ENCODE data around the gene STUM. TPM values are rescaled to one million over a fixed set of nuclear protein-coding genes. Genes with fewer than 3 reads are reported as not detected.

The STUM gene
- total RNA-seq, 2 donors from 2014 or later, result 1.3 to 1.6 TPM

DNA sequence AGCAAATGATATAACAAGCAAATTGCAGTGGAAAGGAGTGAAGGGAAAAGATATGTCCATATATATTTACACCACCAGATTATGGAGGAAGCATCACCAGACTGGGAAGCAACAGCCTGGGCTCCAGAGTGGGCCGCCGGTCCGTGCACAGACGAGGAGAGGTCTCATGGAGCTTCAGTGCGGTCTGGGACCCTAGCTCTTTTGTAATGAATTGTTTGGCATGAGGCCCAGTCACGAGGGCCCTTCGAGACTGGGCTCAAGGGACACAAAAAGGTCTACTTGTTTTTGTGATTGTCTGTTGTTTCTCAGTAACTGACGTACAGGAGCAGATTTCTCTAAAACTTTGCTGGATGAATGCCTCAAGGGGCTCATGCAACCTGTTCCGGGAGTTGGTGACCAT lies 12.9 kb upstream of the STUM start:
- Histone ChIP-seq H3K9me3 (no peaks in the 10 kb centered on the region), H3K27ac (no peak overlapping the region), H3K4me3 (no peak overlapping the region), H3K27me3 (no peaks in the 10 kb centered on the region), H3K4me1 (peaks cover 16% of the 10 kb centered on the region), H3K36me3 (replicated peaks in 1 of 2; ENCODE audit: insufficient read depth in 1 of 2, low read depth in 2 of 2) (no peaks in the 10 kb centered on the region)
- DNase-seq, result no peak
- WGBS, 2 donors, result 80 to 84% methylated on average over 9 of the region's 9 CpGs
- TF ChIP-seq, protein P1, sequence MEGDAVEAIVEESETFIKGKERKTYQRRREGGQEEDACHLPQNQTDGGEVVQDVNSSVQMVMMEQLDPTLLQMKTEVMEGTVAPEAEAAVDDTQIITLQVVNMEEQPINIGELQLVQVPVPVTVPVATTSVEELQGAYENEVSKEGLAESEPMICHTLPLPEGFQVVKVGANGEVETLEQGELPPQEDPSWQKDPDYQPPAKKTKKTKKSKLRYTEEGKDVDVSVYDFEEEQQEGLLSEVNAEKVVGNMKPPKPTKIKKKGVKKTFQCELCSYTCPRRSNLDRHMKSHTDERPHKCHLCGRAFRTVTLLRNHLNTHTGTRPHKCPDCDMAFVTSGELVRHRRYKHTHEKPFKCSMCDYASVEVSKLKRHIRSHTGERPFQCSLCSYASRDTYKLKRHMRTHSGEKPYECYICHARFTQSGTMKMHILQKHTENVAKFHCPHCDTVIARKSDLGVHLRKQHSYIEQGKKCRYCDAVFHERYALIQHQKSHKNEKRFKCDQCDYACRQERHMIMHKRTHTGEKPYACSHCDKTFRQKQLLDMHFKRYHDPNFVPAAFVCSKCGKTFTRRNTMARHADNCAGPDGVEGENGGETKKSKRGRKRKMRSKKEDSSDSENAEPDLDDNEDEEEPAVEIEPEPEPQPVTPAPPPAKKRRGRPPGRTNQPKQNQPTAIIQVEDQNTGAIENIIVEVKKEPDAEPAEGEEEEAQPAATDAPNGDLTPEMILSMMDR (IDR thresholded peaks at IDR 0.05), result no peak
- TF ChIP-seq POLR2A (IDR thresholded peaks at IDR 0.05), result no peak
- intact Hi-C loops (cut with DNase I), result no loop called here
- ATAC-seq, result no peak

DNA sequence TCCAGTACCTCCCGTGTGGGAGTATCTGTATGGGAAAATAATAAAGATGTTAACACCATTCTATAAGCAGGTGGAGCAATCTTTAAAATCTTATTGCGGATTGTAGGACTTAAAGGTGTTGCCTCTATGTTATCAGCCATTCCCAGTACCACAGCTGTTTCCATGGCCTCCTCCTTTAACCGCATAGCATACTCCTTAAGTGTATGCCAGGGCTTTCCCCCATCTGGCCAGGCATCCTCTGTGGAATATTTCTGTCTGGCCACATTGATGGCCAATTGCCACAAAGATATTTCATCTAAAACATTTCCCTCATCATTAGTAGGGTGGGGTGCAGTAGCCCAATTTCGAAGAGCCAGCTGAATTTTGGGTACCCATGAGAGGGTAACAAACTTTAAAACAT lies 7.3 kb upstream of the STUM start:
- no peak overlapping the region for H3K4me3 ChIP-seq
- 89 to 93% methylated on average over 4 of the region's 4 CpGs for WGBS, 2 donors

DNA sequence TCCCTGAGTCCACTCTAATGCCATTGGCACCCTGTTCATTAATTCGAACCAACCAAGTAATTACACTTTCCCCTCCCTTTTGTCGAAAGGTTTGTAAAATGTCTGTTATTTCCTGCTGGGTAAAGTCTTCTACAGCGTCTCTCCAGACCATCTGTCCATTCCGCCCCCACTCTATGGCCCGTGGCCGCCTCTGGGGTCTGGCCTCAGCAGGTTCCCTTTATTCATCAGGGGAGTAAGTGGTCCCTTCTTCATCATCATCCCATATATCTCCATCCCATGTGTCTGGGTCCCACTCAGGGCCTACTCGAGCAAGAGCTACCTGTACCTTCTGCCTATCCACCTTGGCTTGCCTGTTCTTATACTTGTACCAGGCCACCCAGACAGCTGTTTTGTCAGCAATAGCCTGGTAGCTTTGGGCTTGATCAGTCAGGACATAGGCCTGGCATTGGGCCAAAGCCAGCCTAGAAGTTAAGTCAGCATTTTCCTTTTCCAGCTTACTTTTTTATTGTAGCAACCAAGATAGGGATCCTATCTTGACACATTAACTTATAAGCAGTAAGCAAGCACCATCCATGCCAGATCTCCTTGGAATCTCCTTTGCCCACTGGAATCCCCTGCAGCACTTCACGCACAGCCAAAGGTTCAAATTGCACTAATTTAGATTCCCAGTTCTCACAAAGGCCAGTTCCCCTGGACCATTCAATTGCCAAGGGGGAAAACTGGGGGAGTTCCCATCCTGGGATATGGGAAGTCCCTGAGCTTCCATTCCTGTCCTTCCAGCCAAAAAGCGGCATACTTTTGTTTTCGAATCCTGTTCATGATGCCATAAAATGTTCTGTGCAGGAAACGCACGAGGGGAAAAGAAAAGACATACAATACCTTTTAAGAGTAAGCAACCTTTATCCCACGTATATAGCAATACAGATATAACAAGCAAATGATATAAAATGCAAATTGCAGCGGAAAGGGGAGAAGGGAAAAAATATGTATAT lies 6.6 kb upstream of the STUM start:
- peak; percentile 41 for ATAC-seq
- peak overlapping the region; percentile 20 to 70 (median 54) for H3K27ac ChIP-seq

More for the DNA sequence above, 7.3 kb upstream of the STUM start:
- DNase-seq, result no peak
- H3K36me3 ChIP-seq (replicated peaks in 1 of 2; ENCODE audit: insufficient read depth in 1 of 2, low read depth in 2 of 2), result no peaks in the 10 kb centered on the region
- peaks cover 20% of the 10 kb centered on the region for H3K4me1 ChIP-seq
- ATAC-seq, result no peak
- TF ChIP-seq POLR2A (IDR thresholded peaks at IDR 0.05), result no peak
- TF ChIP-seq, protein P1 (IDR thresholded peaks at IDR 0.05), result no peak
- H3K27me3 ChIP-seq, result no peaks in the 10 kb centered on the region
- H3K27ac ChIP-seq, result no peak overlapping the region
- no peaks in the 10 kb centered on the region for H3K9me3 ChIP-seq
- intact Hi-C loops (cut with DNase I), result no loop called here

DNA sequence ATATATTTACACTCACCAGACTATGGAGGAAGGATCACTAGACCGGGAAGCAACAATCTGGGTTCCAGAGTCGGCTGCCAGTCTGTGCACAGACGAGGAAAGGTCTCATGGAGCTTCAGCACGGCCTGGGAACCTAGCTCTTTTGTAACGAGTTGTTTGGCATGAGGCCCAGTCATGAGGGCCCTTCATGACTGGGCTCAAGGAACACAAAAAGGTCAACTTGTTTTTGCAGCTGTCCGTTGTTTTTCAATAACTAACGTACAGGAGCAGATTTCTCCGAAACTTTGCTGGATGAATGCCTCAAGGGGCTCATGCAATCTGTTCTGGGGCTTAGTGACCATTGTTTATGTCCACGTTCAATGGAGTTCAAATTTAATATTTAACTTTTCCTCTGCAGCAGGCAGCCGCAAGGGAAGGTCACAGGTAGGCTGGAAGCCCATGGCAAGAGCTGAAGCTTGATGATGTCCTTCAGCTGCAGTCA lies 5.9 kb upstream of the STUM start:
- Histone ChIP-seq H3K4me1 (peaks cover 22% of the 10 kb centered on the region), H3K9me3 (no peaks in the 10 kb centered on the region), H3K4me3 (no peak overlapping the region), H3K36me3 (replicated peaks in 1 of 2; ENCODE audit: insufficient read depth in 1 of 2, low read depth in 2 of 2) (no peaks in the 10 kb centered on the region), H3K27me3 (no peaks in the 10 kb centered on the region), H3K27ac (peak overlapping the region; percentile 20 to 70 (median 54))
- intact Hi-C loops (cut with DNase I), result no loop called here
- 11 to 13% methylated on average over 10 of the region's 10 CpGs for WGBS, 2 donors
- DNase-seq (peak; percentile 60 to 78 (median 75)), ATAC-seq (peak; percentile 71)
- TF ChIP-seq, protein P1 (IDR thresholded peaks at IDR 0.05), result no peak
- TF ChIP-seq POLR2A (IDR thresholded peaks at IDR 0.05), result no peak

More for the DNA sequence above, 6.6 kb upstream of the STUM start:
- Histone ChIP-seq H3K4me1 (peaks cover 20% of the 10 kb centered on the region), H3K27me3 (no peaks in the 10 kb centered on the region), H3K9me3 (no peaks in the 10 kb centered on the region), H3K4me3 (no peak overlapping the region), H3K36me3 (replicated peaks in 1 of 2; ENCODE audit: insufficient read depth in 1 of 2, low read depth in 2 of 2) (no peaks in the 10 kb centered on the region)
- TF ChIP-seq, protein P1 (IDR thresholded peaks at IDR 0.05), result no peak
- no peak for TF ChIP-seq POLR2A (IDR thresholded peaks at IDR 0.05)
- 80 to 88% methylated on average over 14 of the region's 14 CpGs for WGBS, 2 donors
- DNase-seq, result peak; percentile 68 to 84 (median 76)
- intact Hi-C loops (cut with DNase I), result no loop called here
